Adipocyte (in vitro differentiated cells): ENCODE data around the gene PRR5.

ENCODE experiments used
- DNase-seq: peaks from one replicate; pipeline ENCODE4 v3.0.0-alpha.2; 2015; ENCODE audit warnings: low read depth
- H3K27me3 ChIP-seq: replicated peaks from 2 replicates; pipeline ENCODE4 v1.7.0; 2013; ENCODE audit warnings: mild to moderate bottlenecking, low read length, moderate library complexity; ENCODE audit not compliant: control insufficient read depth, insufficient read depth
- H3K36me3 ChIP-seq: 2 replicates; pipeline ENCODE4 v1.7.0; 2013; ENCODE audit warnings: low read length, mild to moderate bottlenecking, moderate library complexity; ENCODE audit not compliant: control insufficient read depth, insufficient read depth, severe bottlenecking
- H3K4me1 ChIP-seq: 2 replicates; pipeline ENCODE4 v1.7.0; 2013; ENCODE audit warnings: mild to moderate bottlenecking, low read length, moderate library complexity; ENCODE audit not compliant: control insufficient read depth, insufficient read depth
- H3K4me3 ChIP-seq: 2 replicates; pipeline ENCODE4 v1.7.0; 2013; ENCODE audit warnings: mild to moderate bottlenecking, low read length, moderate library complexity
- H3K9ac ChIP-seq: 2 replicates; pipeline ENCODE4 v1.7.0; 2013; ENCODE audit warnings: mild to moderate bottlenecking, low read length, moderate library complexity
- H3K9me3 ChIP-seq: 2 replicates; pipeline ENCODE4 v1.7.0; 2013; ENCODE audit warnings: mild to moderate bottlenecking, low read length, moderate library complexity; ENCODE audit not compliant: control insufficient read depth

Gene PRR5

GRCh38 chr22:44698531-44699421 lies 3.2 kb upstream of the PRR5 start:
- Histone ChIP-seq H3K9me3 (no peaks in the 10 kb centered on the region), H3K4me1 (peaks cover 41% of the 10 kb centered on the region), H3K4me3 (no peak overlapping the region), H3K27me3 (no peaks in the 10 kb centered on the region), H3K9ac (peak overlapping the region; percentile 76), H3K36me3 (no peaks in the 10 kb centered on the region)
- DNase-seq: peak; percentile 96

- Histone ChIP-seq H3K4me1 (peaks cover 41% of the 10 kb centered on the region), H3K9ac (no peak overlapping the region), H3K4me3 (no peak overlapping the region), H3K36me3 (no peaks in the 10 kb centered on the region), H3K9me3 (no peaks in the 10 kb centered on the region), H3K27me3 (no peaks in the 10 kb centered on the region)
- DNase-seq: no peak
Measured at GRCh38 chr22:44700456-44700855, 1.5 kb upstream of the PRR5 start.

DNA sequence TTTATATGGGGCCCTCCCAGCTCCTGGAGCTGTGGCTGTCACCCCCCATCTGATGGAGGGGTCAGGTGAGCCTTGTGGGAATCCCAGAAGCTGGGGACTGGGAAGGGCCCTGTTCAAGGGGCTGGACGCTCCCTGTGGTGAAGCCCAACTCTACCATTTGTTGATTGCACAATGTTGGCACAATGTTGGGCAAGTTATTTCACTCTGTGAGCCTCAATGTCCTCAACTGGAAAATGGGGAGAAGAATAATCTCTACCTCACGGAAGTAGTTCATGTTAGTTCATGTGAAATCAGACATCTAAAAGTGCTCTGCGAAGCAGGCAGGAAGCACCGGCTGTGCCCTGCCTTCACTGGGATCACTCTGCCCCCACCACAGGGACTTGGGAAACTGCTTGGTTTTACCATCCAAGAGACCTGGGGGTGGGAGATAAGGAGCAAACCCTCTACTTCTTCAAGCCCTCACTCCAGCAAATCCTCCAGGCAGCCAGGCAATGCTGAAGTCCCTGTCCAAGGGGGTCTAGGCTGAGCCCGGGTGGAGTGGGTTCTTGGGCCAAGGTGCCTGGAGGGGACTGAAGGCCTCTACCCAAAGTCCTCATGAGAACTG lies 715 bp upstream of the PRR5 start:
- H3K36me3 ChIP-seq: no peaks in the 10 kb centered on the region
- peak overlapping the region; percentile 33 for H3K4me3 ChIP-seq
- DNase-seq: peak; percentile 10
- no peaks in the 10 kb centered on the region for H3K27me3 ChIP-seq
- H3K9ac ChIP-seq: peak overlapping the region; percentile 70
- H3K9me3 ChIP-seq: no peaks in the 10 kb centered on the region
- peaks cover 41% of the 10 kb centered on the region for H3K4me1 ChIP-seq

- H3K27me3 ChIP-seq: no peaks in the 10 kb centered on the region
- H3K9ac ChIP-seq: peak overlapping the region; percentile 75
- peak overlapping the region; percentile 80 for H3K4me3 ChIP-seq
- H3K9me3 ChIP-seq: no peaks in the 10 kb centered on the region
- peak; percentile 85 for DNase-seq
- H3K36me3 ChIP-seq: no peaks in the 10 kb centered on the region
- H3K4me1 ChIP-seq: peaks cover 37% of the 10 kb centered on the region
Measured at GRCh38 chr22:44702479-44703198, 635 bp downstream of the PRR5 start.

- no peaks in the 10 kb centered on the region for H3K9me3 ChIP-seq
- H3K9ac ChIP-seq: peak overlapping the region; percentile 75
- H3K4me3 ChIP-seq: peak overlapping the region; percentile 80
- peak; percentile 56 for DNase-seq
- no peaks in the 10 kb centered on the region for H3K27me3 ChIP-seq
- H3K36me3 ChIP-seq: no peaks in the 10 kb centered on the region
- peaks cover 30% of the 10 kb centered on the region for H3K4me1 ChIP-seq
Measured at GRCh38 chr22:44703255-44703870, 1.4 kb downstream of the PRR5 start.

DNA sequence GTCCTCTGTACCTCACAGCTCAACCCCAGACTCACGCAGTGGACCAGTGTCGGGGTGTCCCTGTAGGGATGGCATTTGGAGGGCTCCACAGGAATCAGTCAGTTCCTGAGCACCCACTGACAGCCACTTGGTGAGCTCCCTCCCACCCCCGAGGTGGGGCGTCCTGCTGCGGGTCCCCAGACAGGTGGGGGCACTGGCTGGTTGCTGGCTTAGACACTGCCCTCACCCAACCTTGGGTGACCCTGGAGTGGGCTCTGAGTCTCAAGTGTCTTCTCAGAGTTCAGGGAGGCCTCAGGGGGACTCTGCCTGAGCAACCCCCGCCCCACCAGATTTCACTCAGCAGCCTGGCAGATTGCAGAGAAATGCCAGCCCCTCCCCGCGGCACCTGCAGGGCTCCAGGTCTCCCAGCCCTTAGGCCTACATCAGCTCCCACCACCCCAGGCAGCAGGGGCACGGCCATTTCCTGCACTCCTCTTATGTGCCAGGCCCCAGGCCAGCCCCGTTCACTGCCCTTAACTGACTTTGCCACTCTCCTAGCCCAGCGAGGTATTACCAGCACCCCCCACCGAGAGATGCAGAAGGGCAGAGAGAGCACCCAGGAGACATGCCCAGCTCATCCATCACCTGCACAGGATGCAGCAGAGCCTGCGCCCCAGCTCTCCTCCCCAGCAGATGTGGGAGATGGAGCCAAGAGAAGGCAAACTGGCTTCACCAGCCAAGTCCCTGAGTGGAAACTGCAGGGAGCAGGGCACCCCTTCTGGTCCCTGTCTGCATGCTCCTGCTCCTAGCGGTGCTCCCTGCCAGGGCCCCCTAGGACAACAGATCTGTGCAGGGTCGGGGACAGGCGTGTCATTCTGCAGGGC lies 2.4 kb downstream of the PRR5 start:
- H3K36me3 ChIP-seq: no peaks in the 10 kb centered on the region
- no peak overlapping the region for H3K4me3 ChIP-seq
- no peak for DNase-seq

DNA sequence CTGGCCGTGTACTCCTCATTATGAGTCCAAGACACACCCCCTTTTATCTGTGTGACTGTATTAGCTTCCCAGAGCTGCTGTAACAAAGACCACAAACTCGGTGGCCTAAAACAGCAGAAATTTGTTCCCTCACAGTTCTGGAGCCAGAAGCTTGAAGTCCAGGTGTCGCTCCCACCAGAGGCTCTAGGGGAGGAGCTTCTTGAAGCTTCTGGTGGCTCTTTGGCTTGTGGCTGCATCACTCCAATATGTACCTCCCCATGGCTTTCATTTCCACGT lies 3.0 kb downstream of the PRR5 start:
- DNase-seq: no peak
- no peak overlapping the region for H3K9ac ChIP-seq
- H3K4me3 ChIP-seq: no peak overlapping the region
- H3K9me3 ChIP-seq: no peaks in the 10 kb centered on the region
- no peaks in the 10 kb centered on the region for H3K36me3 ChIP-seq
- H3K4me1 ChIP-seq: peaks cover 14% of the 10 kb centered on the region
- H3K27me3 ChIP-seq: no peaks in the 10 kb centered on the region

More for the DNA sequence above, 2.4 kb downstream of the PRR5 start:
- H3K27me3 ChIP-seq: no peaks in the 10 kb centered on the region
- peaks cover 19% of the 10 kb centered on the region for H3K4me1 ChIP-seq
- no peaks in the 10 kb centered on the region for H3K9me3 ChIP-seq
- H3K9ac ChIP-seq: no peak overlapping the region

- no peaks in the 10 kb centered on the region for H3K9me3 ChIP-seq
- no peak for DNase-seq
- no peak overlapping the region for H3K9ac ChIP-seq
- no peaks in the 10 kb centered on the region for H3K27me3 ChIP-seq
- H3K4me3 ChIP-seq: no peak overlapping the region
- H3K4me1 ChIP-seq: peaks cover 14% of the 10 kb centered on the region
- H3K36me3 ChIP-seq: no peaks in the 10 kb centered on the region
Measured at GRCh38 chr22:44706488-44706887, 4.5 kb downstream of the PRR5 start.

- H3K9ac ChIP-seq: no peak overlapping the region
- H3K36me3 ChIP-seq: no peaks in the 10 kb centered on the region
- H3K9me3 ChIP-seq: no peaks in the 10 kb centered on the region
- H3K27me3 ChIP-seq: no peaks in the 10 kb centered on the region
- no peak for DNase-seq
- H3K4me3 ChIP-seq: no peak overlapping the region
- H3K4me1 ChIP-seq: peaks cover 11% of the 10 kb centered on the region
Measured at GRCh38 chr22:44707178-44707577, 5.2 kb downstream of the PRR5 start.

DNA sequence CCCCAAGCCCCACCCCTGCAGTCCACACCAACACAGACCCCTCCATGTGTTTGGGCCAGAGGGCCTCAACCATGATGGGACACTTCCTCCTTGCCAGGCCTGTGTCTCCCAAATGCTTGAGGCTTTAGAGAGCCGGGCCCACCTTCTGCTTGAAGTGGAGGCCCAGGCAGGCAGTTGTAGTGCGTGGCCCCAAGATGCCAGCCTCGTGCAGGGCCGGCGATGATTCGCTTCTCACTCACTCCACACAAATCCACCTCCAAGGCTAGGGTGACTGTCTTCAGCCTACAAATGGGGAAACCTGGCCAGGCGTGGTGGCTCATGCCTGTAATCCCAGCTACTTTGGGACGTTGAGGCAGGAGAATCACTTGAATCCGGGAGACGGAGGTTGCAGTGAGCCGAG lies 5.7 kb downstream of the PRR5 start:
- peak; percentile 16 for DNase-seq

More for the DNA sequence above, 5.7 kb downstream of the PRR5 start:
- Histone ChIP-seq H3K4me1 (peaks cover 11% of the 10 kb centered on the region), H3K27me3 (no peaks in the 10 kb centered on the region), H3K9me3 (no peaks in the 10 kb centered on the region), H3K4me3 (no peak overlapping the region), H3K9ac (no peak overlapping the region), H3K36me3 (no peaks in the 10 kb centered on the region)
